ENCODE data around the gene PVALB.

DNA sequence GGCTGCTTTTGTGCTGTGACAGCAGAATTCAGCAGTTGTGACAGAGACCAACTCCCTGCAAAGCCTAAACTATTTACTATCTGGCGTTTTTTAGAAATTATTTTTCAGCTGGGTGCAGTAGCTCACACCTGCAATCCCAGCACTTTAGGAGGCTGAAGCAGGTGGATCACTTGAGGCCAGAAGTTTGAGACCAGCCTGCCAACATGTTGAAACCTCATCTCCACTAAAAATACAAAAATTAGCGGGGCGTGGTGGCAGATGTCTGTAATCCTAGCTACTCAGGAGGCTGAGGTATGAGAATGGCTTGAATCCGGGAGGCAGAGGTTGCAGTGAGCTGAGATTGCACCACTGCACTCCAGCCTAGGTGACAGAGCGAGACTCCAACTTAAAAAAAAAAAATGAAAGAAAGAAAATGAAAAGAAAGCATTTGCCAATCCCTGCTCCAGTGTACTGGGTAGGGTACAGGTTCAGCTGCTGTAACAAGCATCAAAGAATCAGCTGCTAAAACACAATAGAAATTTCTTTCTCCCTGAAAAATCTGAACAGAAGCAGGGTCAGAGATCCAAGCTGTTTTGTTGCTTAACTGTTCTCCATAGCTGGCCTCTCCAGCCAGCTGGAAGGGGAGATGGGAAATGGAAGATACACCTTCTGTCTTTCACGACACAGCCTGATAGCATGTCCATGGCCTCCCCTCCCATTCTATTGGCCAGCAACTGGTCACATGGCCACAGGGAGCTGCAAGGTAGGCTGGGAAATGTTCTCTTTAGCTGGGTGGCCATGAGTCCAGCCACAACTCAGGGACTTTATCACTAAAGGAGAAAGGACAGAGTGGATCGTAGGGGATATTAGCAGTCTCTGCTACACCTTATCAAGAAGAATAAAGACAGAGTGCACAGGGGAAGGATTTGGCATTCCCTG lies 35.5 kb upstream of the PVALB start:
- TF ChIP-seq, protein P1, sequence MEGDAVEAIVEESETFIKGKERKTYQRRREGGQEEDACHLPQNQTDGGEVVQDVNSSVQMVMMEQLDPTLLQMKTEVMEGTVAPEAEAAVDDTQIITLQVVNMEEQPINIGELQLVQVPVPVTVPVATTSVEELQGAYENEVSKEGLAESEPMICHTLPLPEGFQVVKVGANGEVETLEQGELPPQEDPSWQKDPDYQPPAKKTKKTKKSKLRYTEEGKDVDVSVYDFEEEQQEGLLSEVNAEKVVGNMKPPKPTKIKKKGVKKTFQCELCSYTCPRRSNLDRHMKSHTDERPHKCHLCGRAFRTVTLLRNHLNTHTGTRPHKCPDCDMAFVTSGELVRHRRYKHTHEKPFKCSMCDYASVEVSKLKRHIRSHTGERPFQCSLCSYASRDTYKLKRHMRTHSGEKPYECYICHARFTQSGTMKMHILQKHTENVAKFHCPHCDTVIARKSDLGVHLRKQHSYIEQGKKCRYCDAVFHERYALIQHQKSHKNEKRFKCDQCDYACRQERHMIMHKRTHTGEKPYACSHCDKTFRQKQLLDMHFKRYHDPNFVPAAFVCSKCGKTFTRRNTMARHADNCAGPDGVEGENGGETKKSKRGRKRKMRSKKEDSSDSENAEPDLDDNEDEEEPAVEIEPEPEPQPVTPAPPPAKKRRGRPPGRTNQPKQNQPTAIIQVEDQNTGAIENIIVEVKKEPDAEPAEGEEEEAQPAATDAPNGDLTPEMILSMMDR (IDR thresholded peaks at IDR 0.05): no peak
- no peak for TF ChIP-seq EZH2 (IDR thresholded peaks at IDR 0.05; ENCODE audit: borderline replicate concordance, insufficient read depth, low read depth, low read length, poor library complexity, severe bottlenecking)
